HG03460 (cell line): ENCODE measurements around the gene ACTA2.

ENCODE experiments used
- ATAC-seq: cut with Tn5 transposase; IDR thresholded peaks from one replicate; pipeline ENCODE4 v1.9.1; 2021; ENCODE audit not compliant: unreplicated experiment

ACTA2 gene

DNA sequence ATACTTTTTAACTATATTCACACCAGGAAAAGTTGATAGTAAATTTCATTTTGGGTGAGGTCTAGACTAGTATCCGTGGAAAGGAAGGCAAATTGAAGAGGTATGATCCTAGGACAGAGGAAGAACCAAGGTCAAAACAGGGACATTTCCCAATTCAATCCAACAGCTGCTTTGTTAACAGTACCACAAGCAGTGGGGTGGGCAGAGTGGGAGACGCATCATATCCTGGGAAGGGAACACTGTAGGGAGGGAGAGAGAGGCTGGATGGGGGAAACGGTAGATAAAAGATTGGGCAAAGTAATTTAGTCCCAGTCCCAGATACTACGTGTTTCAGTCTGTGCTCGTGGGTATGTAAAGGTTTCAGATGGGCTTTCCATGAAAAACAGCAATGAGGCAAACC, 28.9 kb upstream of the ACTA2 start:
- no peak for ATAC-seq

DNA sequence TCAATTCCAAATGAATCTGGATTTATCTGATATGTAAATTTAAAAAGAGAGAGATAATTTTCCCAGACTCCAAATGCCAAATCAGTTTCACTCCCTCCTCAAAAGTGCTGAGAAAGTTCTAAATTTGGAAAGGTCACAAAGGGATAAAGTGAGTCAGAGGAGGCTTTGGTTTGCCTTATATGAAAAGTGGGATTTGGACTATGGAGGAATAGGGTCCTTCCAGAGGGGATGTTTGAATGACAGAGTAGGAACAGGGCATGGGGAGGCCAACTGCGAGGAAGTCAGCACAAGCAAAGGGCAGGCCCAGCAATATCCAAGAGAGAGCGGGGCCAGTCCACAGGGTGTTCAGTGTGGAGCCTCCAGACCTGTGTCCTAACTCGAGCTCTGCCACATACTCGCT, 28.2 kb upstream of the ACTA2 start:
- no peak for ATAC-seq

- ATAC-seq: no peak
These were observed 27.7 kb upstream of the ACTA2 start for GRCh38 chr10:88980247-88980646.

GRCh38 chr10:88979603-88980002, 27.0 kb upstream of the ACTA2 start:
- ATAC-seq: no peak

- ATAC-seq: no peak
These were observed 26.6 kb upstream of the ACTA2 start for GRCh38 chr10:88979153-88979562.

DNA sequence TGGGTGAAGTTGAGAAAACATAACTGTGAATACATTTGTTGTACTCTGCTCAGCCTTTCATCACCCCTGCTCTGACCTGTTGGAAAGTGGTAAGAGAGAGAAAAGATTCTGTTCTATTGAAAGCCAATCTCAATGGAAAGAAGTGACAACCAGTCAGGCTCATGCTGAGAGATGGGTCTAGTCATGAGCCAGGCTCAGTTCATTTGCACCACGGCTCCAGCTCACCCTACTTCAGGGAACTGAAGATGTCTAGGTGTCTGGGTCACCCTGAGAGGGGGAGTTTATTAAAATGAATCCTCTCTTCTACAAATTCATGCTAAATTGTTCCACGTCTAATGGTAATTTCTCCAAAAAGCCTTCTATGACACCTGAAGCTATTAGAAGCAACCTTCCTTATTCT, 25.9 kb upstream of the ACTA2 start:
- no peak for ATAC-seq

- ATAC-seq: no peak
These were observed 22.8 kb upstream of the ACTA2 start for GRCh38 chr10:88975377-88975720.

DNA sequence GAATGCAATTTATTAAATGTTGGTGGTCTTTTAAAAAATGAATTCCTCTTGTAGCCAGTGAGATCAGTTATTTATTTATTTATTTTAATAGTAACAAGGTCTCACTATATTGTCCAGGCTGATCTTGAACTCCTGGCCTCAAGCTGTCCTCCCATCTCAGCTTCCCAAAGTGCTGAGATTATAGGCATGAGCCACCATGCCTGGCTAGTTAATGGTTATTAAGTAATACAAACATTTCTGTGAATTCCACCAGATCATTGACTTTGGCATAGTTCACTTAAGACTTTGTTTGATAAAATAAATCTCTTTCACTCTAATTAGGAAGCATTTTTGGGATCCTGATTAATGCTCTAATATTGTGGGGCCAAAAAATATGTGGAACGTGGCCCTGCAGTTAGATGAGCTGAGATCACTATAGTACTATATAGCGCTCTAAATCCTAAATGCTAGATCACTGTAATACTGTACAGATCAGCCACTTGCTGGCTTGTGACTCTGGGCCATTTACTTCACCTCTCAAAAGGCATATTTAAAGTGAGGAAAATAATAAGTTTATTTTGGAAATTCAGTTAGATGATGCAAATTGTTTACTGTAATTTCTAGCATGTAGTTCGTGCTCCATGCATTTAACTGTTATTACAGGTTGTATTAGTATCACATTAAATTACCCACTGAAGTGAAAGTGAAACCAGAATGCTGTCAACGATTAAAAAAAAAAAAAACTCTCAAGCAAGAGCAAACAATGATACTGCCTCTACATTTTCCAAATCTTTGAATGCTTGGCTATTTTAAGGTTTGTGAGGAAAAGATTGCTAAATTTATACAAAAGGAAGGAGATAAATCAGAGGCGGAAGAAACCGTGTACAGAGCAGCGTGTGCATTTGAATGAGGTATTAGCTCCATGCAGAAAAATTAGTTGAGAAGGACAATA, 22.1 kb upstream of the ACTA2 start:
- no peak for ATAC-seq

- no peak for ATAC-seq
These were observed 21.4 kb upstream of the ACTA2 start for GRCh38 chr10:88974012-88974411.

GRCh38 chr10:88971221-88972061, 18.9 kb upstream of the ACTA2 start:
- no peak for ATAC-seq

DNA sequence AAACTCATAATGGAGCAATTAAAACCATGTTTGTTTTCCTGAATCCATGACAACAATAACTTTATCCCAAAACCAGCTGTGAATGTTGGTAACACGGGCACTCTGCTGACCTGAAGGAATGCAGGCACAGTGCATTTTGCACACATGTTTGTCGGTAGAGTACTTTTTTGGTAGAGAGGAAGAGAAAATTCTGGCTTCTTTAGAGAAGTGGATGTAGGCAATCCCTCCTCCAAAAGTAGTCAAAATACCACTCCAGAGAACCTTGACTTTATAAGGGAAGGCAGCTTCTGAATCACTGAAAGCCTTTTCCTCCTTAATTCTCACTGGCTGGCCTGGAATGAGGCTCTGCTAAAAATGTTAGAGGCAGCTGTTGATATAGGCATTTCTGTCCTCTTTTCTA, 15.8 kb upstream of the ACTA2 start:
- no peak for ATAC-seq

DNA sequence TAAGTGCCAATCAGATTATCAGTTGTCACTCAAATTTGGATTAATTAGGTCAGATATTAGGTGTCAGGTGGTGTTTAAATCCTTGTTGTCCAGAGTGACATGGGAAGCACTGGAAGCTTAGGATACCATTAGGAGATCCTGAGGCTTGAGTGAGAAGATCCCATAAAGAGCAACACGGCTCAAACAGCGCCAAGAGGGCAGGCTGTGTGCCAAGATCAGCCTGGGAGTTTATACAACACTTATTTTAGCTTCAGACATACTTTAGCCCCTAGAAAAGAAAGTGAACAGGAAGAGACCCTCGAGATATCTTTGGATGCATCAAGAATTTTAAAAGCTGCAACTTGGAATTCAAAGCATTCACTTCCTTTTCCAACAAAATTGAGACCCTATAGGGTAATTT, 14.2 kb upstream of the ACTA2 start:
- no peak for ATAC-seq

DNA sequence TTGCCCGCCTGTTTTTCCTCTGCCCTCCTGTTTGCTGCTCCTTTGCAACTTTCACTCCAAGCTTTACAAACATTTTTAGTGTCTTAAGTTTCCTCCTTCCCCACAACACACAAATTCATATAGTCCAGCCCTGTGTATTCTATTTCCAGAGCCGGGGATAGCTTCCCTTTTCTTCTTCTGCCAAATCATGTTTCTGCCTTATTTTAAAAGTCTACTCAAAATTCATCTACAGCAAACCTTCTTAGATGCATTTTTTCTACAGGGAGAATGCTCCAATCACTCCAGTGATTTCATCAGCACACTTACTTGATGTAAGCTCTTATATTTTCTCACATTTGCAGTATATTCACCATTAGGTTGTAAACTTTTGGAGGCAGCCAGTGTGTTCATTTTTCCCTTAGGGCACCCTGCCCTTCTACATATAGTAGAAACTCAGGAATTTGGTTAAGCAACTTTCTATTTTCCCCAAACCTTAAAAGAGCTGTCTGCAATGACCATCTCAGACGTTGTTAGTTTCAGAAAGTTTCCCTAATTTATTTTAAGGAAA, 12.4 kb upstream of the ACTA2 start:
- ATAC-seq: no peak

DNA sequence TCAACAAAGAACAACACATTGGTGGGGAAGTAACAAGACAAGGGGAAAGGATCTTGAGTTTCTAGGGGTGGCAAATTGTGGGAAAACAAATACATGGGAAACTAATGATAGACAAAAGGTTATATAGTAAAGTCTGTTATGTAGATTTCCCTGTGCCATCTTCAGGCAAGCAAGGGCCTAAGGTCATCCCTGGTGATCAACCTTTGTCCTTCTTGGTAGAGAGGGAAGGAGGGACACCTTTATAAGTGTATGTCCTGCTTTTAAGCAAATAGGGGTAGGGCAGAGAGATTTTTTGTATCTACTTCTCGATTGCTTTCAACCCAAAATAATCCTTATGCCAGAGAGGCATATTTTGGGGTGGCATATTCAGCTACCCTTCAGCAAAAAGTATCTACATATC, 11.8 kb upstream of the ACTA2 start:
- no peak for ATAC-seq

GRCh38 chr10:88963318-88963717, 10.7 kb upstream of the ACTA2 start:
- ATAC-seq: no peak

- no peak for ATAC-seq
These were observed 9.8 kb upstream of the ACTA2 start for GRCh38 chr10:88962336-88962735.

DNA sequence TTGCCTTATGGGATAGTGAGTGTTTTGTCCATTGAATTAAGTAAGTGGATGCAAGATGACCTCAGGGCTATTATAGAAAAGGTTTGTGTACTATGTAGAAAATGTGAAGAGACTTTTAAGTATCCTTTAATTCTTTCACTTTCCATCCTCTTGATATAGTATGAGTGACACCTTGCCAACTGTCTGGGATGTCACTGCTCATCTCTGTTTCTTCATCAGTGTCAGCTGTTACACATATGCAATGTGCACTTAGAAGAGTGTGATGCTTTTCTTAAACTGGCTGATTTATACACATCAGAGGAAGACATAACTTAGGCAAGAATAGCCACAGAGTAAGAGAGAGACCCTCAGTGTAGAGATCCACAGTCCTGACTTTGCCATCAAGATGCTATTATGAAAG, 8.7 kb upstream of the ACTA2 start:
- ATAC-seq: no peak

DNA sequence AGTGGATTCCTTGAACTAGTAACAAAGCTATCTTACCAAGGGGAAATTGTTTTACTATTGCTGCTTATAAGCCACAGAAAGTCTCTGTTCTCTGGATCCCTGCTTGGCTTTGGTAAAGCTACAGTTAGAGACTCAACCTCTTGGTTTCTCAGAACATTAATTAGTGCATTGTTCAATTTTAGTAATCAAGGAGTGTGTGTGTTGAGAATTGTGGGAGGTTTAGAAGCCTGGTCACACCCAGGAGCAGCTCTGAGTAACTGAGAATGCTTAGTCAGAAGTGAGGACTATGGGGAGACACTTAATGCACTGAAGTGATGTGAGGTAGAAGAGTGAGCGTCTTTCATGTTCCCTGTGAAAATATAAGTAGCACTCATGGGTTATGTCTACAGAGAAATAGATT, 8.2 kb upstream of the ACTA2 start:
- ATAC-seq: no peak

DNA sequence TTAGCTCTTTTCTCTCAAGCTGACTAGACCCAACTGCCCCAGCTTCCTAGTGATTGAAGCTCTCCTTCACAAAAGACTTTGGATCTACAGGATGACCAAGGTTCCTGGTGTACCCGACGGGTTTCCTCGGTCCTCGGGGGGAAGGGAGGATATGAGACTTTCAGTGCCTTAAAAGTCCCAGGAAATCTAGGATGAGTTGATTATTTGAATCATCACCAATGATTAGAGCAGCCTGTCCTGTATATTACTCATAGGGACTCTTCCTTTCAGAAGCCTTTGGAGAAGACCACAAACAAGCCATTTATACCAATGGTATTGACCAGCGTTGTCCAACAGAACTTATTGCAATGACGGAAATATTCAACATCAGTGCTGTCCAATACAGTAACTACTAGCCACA, 6.1 kb upstream of the ACTA2 start:
- no peak for ATAC-seq

DNA sequence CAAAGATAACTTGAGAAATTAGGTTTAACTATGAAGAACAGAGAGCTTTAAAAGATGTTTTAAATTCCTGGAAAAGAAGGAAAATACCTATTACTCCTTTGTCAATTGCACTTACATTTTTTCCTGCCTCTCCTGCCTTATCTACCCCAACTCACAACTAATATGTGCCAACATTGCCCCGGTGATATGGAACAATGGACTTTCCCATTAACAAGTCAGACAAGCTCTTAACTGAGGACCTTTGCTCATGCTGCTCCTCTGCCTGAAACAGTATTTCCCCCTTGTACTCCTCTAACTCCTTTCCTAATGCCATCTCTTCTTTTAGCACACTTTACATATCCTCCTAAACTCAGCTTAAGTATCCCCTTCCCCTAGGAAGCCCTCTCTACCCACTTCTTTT, 4.8 kb upstream of the ACTA2 start:
- ATAC-seq: no peak

- ATAC-seq: no peak
These were observed 2.0 kb upstream of the ACTA2 start for GRCh38 chr10:88954458-88955083.

DNA sequence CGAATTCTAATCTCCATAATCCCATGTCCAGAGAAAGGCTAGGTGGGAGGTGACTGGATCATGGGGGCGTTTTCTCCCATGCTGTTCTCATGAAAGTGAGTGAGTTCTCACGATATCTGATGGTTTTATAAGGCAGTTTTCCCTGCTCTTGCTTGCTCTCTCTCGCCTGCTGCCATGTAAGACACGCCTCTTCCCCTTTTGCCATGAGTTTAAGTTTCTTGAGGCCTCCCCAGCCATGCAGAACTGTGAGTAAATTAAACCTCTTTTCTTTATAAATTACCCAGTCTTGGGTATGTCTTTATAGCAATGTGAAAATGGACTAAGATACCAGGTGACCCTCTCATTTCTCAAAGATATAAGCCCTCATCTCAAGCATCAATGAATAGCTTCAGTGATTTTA, 1.1 kb upstream of the ACTA2 start:
- no peak for ATAC-seq
